Measurements from ENCODE around the gene RIPPLY2. TPM values are rescaled to one million over a fixed set of nuclear protein-coding genes. Genes with fewer than 3 reads are reported as not detected.

Gene RIPPLY2
- total RNA-seq, 3 donors from 2014 or later, result 1.3 TPM; not detected in 2

GRCh38 chr6:83815631-83816272, 37.4 kb upstream of the RIPPLY2 start:
- no peak for ATAC-seq

GRCh38 chr6:83822629-83823169, 30.5 kb upstream of the RIPPLY2 start:
- H3K4me3 ChIP-seq, result no peak overlapping the region
- intact Hi-C loops (cut with DNase I, micrococcal nuclease), result no loop called here
- no peak for ATAC-seq
- no peaks in the 10 kb centered on the region for H3K4me1 ChIP-seq (ENCODE audit: low read depth)
- H3K36me3 ChIP-seq (ENCODE audit: low read depth), result no peaks in the 10 kb centered on the region
- no peaks in the 10 kb centered on the region for H3K9me3 ChIP-seq
- DNase-seq, result no peak
- no peak for TF ChIP-seq CTCF (IDR thresholded peaks at IDR 0.05)

More at GRCh38 chr6:83815631-83816272, 37.4 kb upstream of the RIPPLY2 start:
- Histone ChIP-seq H3K36me3 (ENCODE audit: low read depth) (no peaks in the 10 kb centered on the region), H3K9me3 (no peaks in the 10 kb centered on the region), H3K4me3 (no peak overlapping the region), H3K4me1 (ENCODE audit: low read depth) (no peaks in the 10 kb centered on the region)
- no peak for DNase-seq
- no peak for TF ChIP-seq CTCF (IDR thresholded peaks at IDR 0.05)
- intact Hi-C loops (cut with DNase I, micrococcal nuclease), result no loop called here

DNA sequence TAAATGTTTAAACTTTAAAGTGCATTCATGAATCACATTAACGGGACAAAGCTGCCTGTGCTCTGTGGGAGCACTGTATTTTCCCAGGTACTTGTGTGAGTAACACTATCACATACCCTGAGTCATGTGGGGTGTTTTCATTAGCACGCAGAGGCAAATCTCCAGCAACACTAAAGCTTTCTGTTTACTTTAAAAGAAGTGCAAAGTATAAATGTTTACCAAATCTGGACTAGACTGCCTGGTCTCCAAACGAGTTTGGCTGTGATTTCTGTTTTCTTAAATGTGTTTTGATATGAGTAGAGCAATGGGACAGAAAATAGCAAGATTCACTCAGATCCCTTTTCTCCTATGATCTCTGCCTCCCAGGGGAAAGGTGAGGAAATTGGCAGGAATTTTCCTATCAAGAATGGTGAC, 28.8 kb upstream of the RIPPLY2 start:
- TF ChIP-seq CTCF (IDR thresholded peaks at IDR 0.05), result no peak
- ATAC-seq (no peak), DNase-seq (peak in 1 of 3 donors; percentile 3)
- H3K4me1 ChIP-seq (ENCODE audit: low read depth), result no peaks in the 10 kb centered on the region
- H3K36me3 ChIP-seq (ENCODE audit: low read depth), result no peaks in the 10 kb centered on the region
- intact Hi-C loops (cut with DNase I, micrococcal nuclease), result no loop called here
- no peaks in the 10 kb centered on the region for H3K9me3 ChIP-seq
- no peak overlapping the region for H3K4me3 ChIP-seq

DNA sequence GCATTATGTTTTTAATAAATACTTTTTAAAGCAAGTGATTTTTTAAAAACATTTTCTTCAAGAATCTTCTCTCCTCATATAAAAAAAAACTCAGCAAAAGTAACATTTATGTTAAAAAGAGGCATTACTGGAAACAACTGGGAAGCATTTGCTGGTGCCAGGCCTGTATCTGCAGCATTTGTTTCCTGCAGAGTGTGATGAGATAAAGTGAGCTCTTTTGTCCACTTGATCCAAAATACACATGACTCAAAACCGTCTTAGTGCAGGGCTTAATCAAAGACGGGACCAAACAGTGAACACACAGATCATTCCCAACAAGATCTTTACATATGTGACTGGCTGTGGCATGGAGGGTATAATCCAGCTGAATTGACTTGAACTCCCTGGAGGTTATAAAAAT, 28.3 kb upstream of the RIPPLY2 start:
- DNase-seq (no peak), ATAC-seq (no peak)
- Histone ChIP-seq H3K36me3 (ENCODE audit: low read depth) (no peaks in the 10 kb centered on the region), H3K9me3 (no peaks in the 10 kb centered on the region), H3K4me3 (no peak overlapping the region), H3K4me1 (ENCODE audit: low read depth) (no peaks in the 10 kb centered on the region)
- TF ChIP-seq CTCF (IDR thresholded peaks at IDR 0.05), result no peak
- intact Hi-C loops (cut with DNase I, micrococcal nuclease), result no loop called here

DNA sequence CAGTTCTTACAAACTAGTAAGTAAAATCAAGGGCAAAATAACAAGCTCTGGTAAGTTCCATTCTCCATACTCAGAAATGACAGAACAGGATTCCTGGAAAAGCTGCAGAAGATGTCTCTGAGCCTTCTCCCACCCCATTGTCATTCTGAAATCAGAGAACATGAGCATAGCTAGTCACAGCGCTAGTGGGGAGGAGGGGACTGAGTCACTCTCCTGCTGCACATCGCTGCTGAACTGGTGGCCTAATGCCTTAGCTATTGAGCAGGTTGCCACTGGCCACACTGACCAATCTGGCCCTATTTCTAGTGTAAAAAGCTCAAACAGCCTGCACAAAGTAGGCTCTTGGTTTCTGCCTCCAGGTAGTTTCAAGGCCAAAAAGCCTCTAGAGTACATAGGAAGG, 26.1 kb upstream of the RIPPLY2 start:
- no peak for DNase-seq
- no peak for ATAC-seq
- Histone ChIP-seq H3K9me3 (no peaks in the 10 kb centered on the region), H3K4me3 (no peak overlapping the region), H3K36me3 (ENCODE audit: low read depth) (no peaks in the 10 kb centered on the region), H3K4me1 (ENCODE audit: low read depth) (no peaks in the 10 kb centered on the region)
- TF ChIP-seq CTCF (IDR thresholded peaks at IDR 0.05), result no peak
- intact Hi-C loops (cut with DNase I, micrococcal nuclease), result no loop called here
